ENCODE data around the gene MINDY2.
A peak's percentile ranks its signal among the peaks of the same experiment; 100 is the strongest.
"Not testable (repeated sequence)": the region's sequence is repeated elsewhere in the genome, so short reads cannot be mapped to it uniquely, and the experiment has no call there.

Gene MINDY2

GRCh38 chr15:58797505-58797904 is 26.4 kb downstream of the MINDY2 start:
- H3K4me1 ChIP-seq (ENCODE audit: control insufficient read depth, insufficient read depth, low read length), result no peaks in the 10 kb centered on the region
- H3K36me3 ChIP-seq (ENCODE audit: control insufficient read depth, insufficient read depth, low read length), result no peaks in the 10 kb centered on the region
- 94% methylated on average over 3 of the region's 3 CpGs for WGBS, 2 experiments
- no peaks in the 10 kb centered on the region for H3K9me3 ChIP-seq (ENCODE audit: control insufficient read depth, low read length)
- H3K4me3 ChIP-seq (ENCODE audit: insufficient read depth, low read depth, low read length), result no peak overlapping the region
- no peaks in the 10 kb centered on the region for H3K27me3 ChIP-seq (ENCODE audit: control insufficient read depth, insufficient read depth, low read length, poor library complexity, severe bottlenecking)
- H3K27ac ChIP-seq (ENCODE audit: insufficient read depth, low read depth, low read length, poor library complexity, severe bottlenecking), result no peak overlapping the region

- H3K9me3 ChIP-seq (ENCODE audit: control insufficient read depth, low read length), result no peaks in the 10 kb centered on the region
- H3K27me3 ChIP-seq (ENCODE audit: control insufficient read depth, insufficient read depth, low read length, poor library complexity, severe bottlenecking), result no peaks in the 10 kb centered on the region
- 100% methylated on average over 1 of the region's 1 CpG for WGBS, 2 experiments
- H3K36me3 ChIP-seq (ENCODE audit: control insufficient read depth, insufficient read depth, low read length), result no peaks in the 10 kb centered on the region
- no peaks in the 10 kb centered on the region for H3K4me1 ChIP-seq (ENCODE audit: control insufficient read depth, insufficient read depth, low read length)
- no peak overlapping the region for H3K27ac ChIP-seq (ENCODE audit: insufficient read depth, low read depth, low read length, poor library complexity, severe bottlenecking)
- no peak overlapping the region for H3K4me3 ChIP-seq (ENCODE audit: insufficient read depth, low read depth, low read length)
Observed at GRCh38 chr15:58805095-58805494, 34.0 kb downstream of the MINDY2 start.

GRCh38 chr15:58823267-58823666 is 52.2 kb downstream of the MINDY2 start:
- H3K9me3 ChIP-seq (ENCODE audit: control insufficient read depth, low read length); H3K27me3 ChIP-seq (ENCODE audit: control insufficient read depth, insufficient read depth, low read length, poor library complexity, severe bottlenecking); H3K4me1 ChIP-seq (ENCODE audit: control insufficient read depth, insufficient read depth, low read length); H3K36me3 ChIP-seq (ENCODE audit: control insufficient read depth, insufficient read depth, low read length); H3K4me3 ChIP-seq (ENCODE audit: insufficient read depth, low read depth, low read length); H3K27ac ChIP-seq (ENCODE audit: insufficient read depth, low read depth, low read length, poor library complexity, severe bottlenecking): not testable (repeated sequence)
- 88 to 90% methylated on average over 2 of the region's 2 CpGs for WGBS, 2 experiments

GRCh38 chr15:58830556-58830955 is 59.5 kb downstream of the MINDY2 start:
- WGBS, 2 experiments, result 93 to 96% methylated on average over 2 of the region's 2 CpGs
- no peaks in the 10 kb centered on the region for H3K27me3 ChIP-seq (ENCODE audit: control insufficient read depth, insufficient read depth, low read length, poor library complexity, severe bottlenecking)
- no peaks in the 10 kb centered on the region for H3K9me3 ChIP-seq (ENCODE audit: control insufficient read depth, low read length)
- H3K27ac ChIP-seq (ENCODE audit: insufficient read depth, low read depth, low read length, poor library complexity, severe bottlenecking), result no peak overlapping the region
- no peak overlapping the region for H3K4me3 ChIP-seq (ENCODE audit: insufficient read depth, low read depth, low read length)
- peaks cover 14% of the 10 kb centered on the region for H3K4me1 ChIP-seq (ENCODE audit: control insufficient read depth, insufficient read depth, low read length)
- H3K36me3 ChIP-seq (ENCODE audit: control insufficient read depth, insufficient read depth, low read length), result peaks cover 4% of the 10 kb centered on the region

GRCh38 chr15:58833681-58834426 is 62.8 kb downstream of the MINDY2 start:
- Histone ChIP-seq H3K27ac (ENCODE audit: insufficient read depth, low read depth, low read length, poor library complexity, severe bottlenecking) (peak overlapping the region; percentile 83), H3K4me3 (ENCODE audit: insufficient read depth, low read depth, low read length) (peak overlapping the region; percentile 22), H3K4me1 (ENCODE audit: control insufficient read depth, insufficient read depth, low read length) (peaks cover 14% of the 10 kb centered on the region)
- not testable (repeated sequence) for H3K36me3 ChIP-seq (ENCODE audit: control insufficient read depth, insufficient read depth, low read length); H3K9me3 ChIP-seq (ENCODE audit: control insufficient read depth, low read length); H3K27me3 ChIP-seq (ENCODE audit: control insufficient read depth, insufficient read depth, low read length, poor library complexity, severe bottlenecking)
- 0% methylated on average over 8 of the region's 9 CpGs for WGBS, 2 experiments

GRCh38 chr15:58839485-58839884 is 68.4 kb downstream of the MINDY2 start:
- Histone ChIP-seq H3K27me3 (ENCODE audit: control insufficient read depth, insufficient read depth, low read length, poor library complexity, severe bottlenecking) (no peaks in the 10 kb centered on the region), H3K27ac (ENCODE audit: insufficient read depth, low read depth, low read length, poor library complexity, severe bottlenecking) (no peak overlapping the region), H3K36me3 (ENCODE audit: control insufficient read depth, insufficient read depth, low read length) (no peaks in the 10 kb centered on the region), H3K9me3 (ENCODE audit: control insufficient read depth, low read length) (no peaks in the 10 kb centered on the region), H3K4me1 (ENCODE audit: control insufficient read depth, insufficient read depth, low read length) (peaks cover 3% of the 10 kb centered on the region), H3K4me3 (ENCODE audit: insufficient read depth, low read depth, low read length) (no peak overlapping the region)
- WGBS, 2 experiments, result 93 to 94% methylated on average over 1 of the region's 1 CpG

- H3K36me3 ChIP-seq (ENCODE audit: control insufficient read depth, insufficient read depth, low read length), result no peaks in the 10 kb centered on the region
- no peak overlapping the region for H3K4me3 ChIP-seq (ENCODE audit: insufficient read depth, low read depth, low read length)
- H3K4me1 ChIP-seq (ENCODE audit: control insufficient read depth, insufficient read depth, low read length), result no peaks in the 10 kb centered on the region
- H3K27me3 ChIP-seq (ENCODE audit: control insufficient read depth, insufficient read depth, low read length, poor library complexity, severe bottlenecking), result no peaks in the 10 kb centered on the region
- WGBS, 2 experiments, result 93 to 96% methylated on average over 8 of the region's 8 CpGs
- H3K9me3 ChIP-seq (ENCODE audit: control insufficient read depth, low read length), result no peaks in the 10 kb centered on the region
- no peak overlapping the region for H3K27ac ChIP-seq (ENCODE audit: insufficient read depth, low read depth, low read length, poor library complexity, severe bottlenecking)
Observed at GRCh38 chr15:58840048-58840447, 68.9 kb downstream of the MINDY2 start.

- no peaks in the 10 kb centered on the region for H3K9me3 ChIP-seq (ENCODE audit: control insufficient read depth, low read length)
- H3K27me3 ChIP-seq (ENCODE audit: control insufficient read depth, insufficient read depth, low read length, poor library complexity, severe bottlenecking), result no peaks in the 10 kb centered on the region
- no peak overlapping the region for H3K27ac ChIP-seq (ENCODE audit: insufficient read depth, low read depth, low read length, poor library complexity, severe bottlenecking)
- no peaks in the 10 kb centered on the region for H3K36me3 ChIP-seq (ENCODE audit: control insufficient read depth, insufficient read depth, low read length)
- 92% methylated on average over 4 of the region's 4 CpGs for WGBS, 2 experiments
- no peaks in the 10 kb centered on the region for H3K4me1 ChIP-seq (ENCODE audit: control insufficient read depth, insufficient read depth, low read length)
- no peak overlapping the region for H3K4me3 ChIP-seq (ENCODE audit: insufficient read depth, low read depth, low read length)
Observed at GRCh38 chr15:58842713-58843396, 71.8 kb downstream of the MINDY2 start.

- not testable (repeated sequence) for H3K4me3 ChIP-seq (ENCODE audit: insufficient read depth, low read depth, low read length); H3K27ac ChIP-seq (ENCODE audit: insufficient read depth, low read depth, low read length, poor library complexity, severe bottlenecking); H3K4me1 ChIP-seq (ENCODE audit: control insufficient read depth, insufficient read depth, low read length); H3K9me3 ChIP-seq (ENCODE audit: control insufficient read depth, low read length); H3K36me3 ChIP-seq (ENCODE audit: control insufficient read depth, insufficient read depth, low read length); H3K27me3 ChIP-seq (ENCODE audit: control insufficient read depth, insufficient read depth, low read length, poor library complexity, severe bottlenecking)
- WGBS, 2 experiments, result 92 to 93% methylated on average over 3 of the region's 3 CpGs
Observed at GRCh38 chr15:58851205-58851604, 80.1 kb downstream of the MINDY2 start.

- no peaks in the 10 kb centered on the region for H3K27me3 ChIP-seq (ENCODE audit: control insufficient read depth, insufficient read depth, low read length, poor library complexity, severe bottlenecking)
- H3K27ac ChIP-seq (ENCODE audit: insufficient read depth, low read depth, low read length, poor library complexity, severe bottlenecking), result no peak overlapping the region
- no peak overlapping the region for H3K4me3 ChIP-seq (ENCODE audit: insufficient read depth, low read depth, low read length)
- H3K36me3 ChIP-seq (ENCODE audit: control insufficient read depth, insufficient read depth, low read length), result no peaks in the 10 kb centered on the region
- no peaks in the 10 kb centered on the region for H3K9me3 ChIP-seq (ENCODE audit: control insufficient read depth, low read length)
- H3K4me1 ChIP-seq (ENCODE audit: control insufficient read depth, insufficient read depth, low read length), result no peaks in the 10 kb centered on the region
- WGBS, 2 experiments, result 76 to 88% methylated on average over 4 to 5 of the region's 5 CpGs
Observed at GRCh38 chr15:58852347-58852746, 81.2 kb downstream of the MINDY2 start.
